ENCODE data around the gene MAP7.

- TF ChIP-seq CTCF (IDR thresholded peaks at IDR 0.05) (no peak), POLR2A (IDR thresholded peaks at IDR 0.05) (no peak), EP300 (IDR thresholded peaks at IDR 0.05) (no peak)
Measured at GRCh38 chr6:136429264-136430065, 120.8 kb downstream of the MAP7 start.
